Liver (tissue), 3 donors: ENCODE results near the gene CDC14A.
A peak's percentile ranks its signal among the peaks of the same experiment; 100 is the strongest.

Experiments
- FOXA1 ChIP-seq: IDR thresholded peaks from 2 replicates; pipeline ENCODE4 v1.6.1; 2016; ENCODE audit warnings: antibody characterized with exemption
- GABPA ChIP-seq, 2 donors: IDR thresholded peaks in 1 of 2; conservative IDR thresholded peaks in 1 of 2; 2 replicates each; pipeline ENCODE4 v1.6.1; 2016; ENCODE audit warnings: antibody characterized with exemption in 2 of 2, mild to moderate bottlenecking in 1 of 2, moderate library complexity in 1 of 2
- HNF4G ChIP-seq: IDR thresholded peaks from 2 replicates; pipeline ENCODE4 v1.6.1; 2016; ENCODE audit warnings: antibody characterized with exemption
- JUND ChIP-seq, 2 donors: IDR thresholded peaks; 2 replicates each; pipeline ENCODE4 v1.6.1; 2016; ENCODE audit warnings: antibody characterized with exemption in 2 of 2
- RAD21 ChIP-seq, 2 donors: IDR thresholded peaks; 2 replicates each; pipeline ENCODE4 v1.6.1; 2016; ENCODE audit warnings: antibody characterized with exemption in 2 of 2, mild to moderate bottlenecking in 2 of 2
- SP1 ChIP-seq: IDR thresholded peaks from 2 replicates; pipeline ENCODE4 v1.6.1; 2018; ENCODE audit warnings: antibody characterized with exemption, mild to moderate bottlenecking
- TAF1 ChIP-seq: conservative IDR thresholded peaks from 2 replicates; pipeline ENCODE4 v1.6.1; 2016; ENCODE audit warnings: antibody characterized with exemption, mild to moderate bottlenecking
- YY1 ChIP-seq: IDR thresholded peaks from 2 replicates; pipeline ENCODE4 v1.6.1; 2016; ENCODE audit warnings: antibody characterized with exemption, mild to moderate bottlenecking
- TF ChIP-seq, protein P1 (sequence below): IDR thresholded peaks from 2 replicates; pipeline ENCODE4 v1.6.1; 2016; ENCODE audit warnings: antibody characterized with exemption
- TF ChIP-seq, protein P2 (sequence below): IDR thresholded peaks from 2 replicates; pipeline ENCODE4 v1.6.1; 2016; ENCODE audit warnings: antibody characterized with exemption
- TF ChIP-seq, protein P3 (sequence below): fragments of 150-350 bp; IDR thresholded peaks from 2 replicates; pipeline ENCODE4 v1.5.1; 2017; ENCODE audit warnings: improper control_type of control experiment, low read depth, low read length; ENCODE audit not compliant: missing input control
- TF ChIP-seq, protein P4 (sequence below): IDR thresholded peaks from 2 replicates; pipeline ENCODE4 v1.6.1; 2016; ENCODE audit warnings: antibody characterized with exemption
- TF ChIP-seq, protein P5 (sequence below): IDR thresholded peaks from 2 replicates; pipeline ENCODE4 v1.6.1; 2016; ENCODE audit warnings: antibody characterized with exemption, mild to moderate bottlenecking
- donor health status: healthy.
- donor health status: healthy.

DNA sequence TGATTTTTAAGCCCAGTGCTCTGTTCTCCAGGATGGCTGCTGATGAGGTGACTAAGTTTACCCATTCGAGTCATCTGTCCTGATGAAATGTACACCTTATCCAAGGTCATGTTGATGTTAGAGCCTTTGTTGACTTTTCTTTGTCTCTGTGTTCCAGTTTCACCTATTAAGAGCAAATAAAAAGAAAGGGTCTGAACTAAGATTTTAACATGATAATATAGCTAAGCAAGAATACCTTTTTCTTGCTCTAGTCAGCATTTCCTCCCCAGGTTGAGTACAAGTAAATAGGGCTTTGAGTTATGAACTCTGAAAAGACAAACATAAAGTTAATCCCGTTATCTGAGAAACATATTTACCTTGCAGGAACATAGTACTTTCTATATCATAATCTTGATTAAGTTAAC is 133.6 kb downstream of the CDC14A start:
- peak; percentile 85 for TF ChIP-seq YY1
- TF ChIP-seq, protein P1, sequence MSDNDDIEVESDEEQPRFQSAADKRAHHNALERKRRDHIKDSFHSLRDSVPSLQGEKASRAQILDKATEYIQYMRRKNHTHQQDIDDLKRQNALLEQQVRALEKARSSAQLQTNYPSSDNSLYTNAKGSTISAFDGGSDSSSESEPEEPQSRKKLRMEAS, result peak; percentile 32
- peak; percentile 83 for TF ChIP-seq SP1
- TF ChIP-seq, protein P2, sequence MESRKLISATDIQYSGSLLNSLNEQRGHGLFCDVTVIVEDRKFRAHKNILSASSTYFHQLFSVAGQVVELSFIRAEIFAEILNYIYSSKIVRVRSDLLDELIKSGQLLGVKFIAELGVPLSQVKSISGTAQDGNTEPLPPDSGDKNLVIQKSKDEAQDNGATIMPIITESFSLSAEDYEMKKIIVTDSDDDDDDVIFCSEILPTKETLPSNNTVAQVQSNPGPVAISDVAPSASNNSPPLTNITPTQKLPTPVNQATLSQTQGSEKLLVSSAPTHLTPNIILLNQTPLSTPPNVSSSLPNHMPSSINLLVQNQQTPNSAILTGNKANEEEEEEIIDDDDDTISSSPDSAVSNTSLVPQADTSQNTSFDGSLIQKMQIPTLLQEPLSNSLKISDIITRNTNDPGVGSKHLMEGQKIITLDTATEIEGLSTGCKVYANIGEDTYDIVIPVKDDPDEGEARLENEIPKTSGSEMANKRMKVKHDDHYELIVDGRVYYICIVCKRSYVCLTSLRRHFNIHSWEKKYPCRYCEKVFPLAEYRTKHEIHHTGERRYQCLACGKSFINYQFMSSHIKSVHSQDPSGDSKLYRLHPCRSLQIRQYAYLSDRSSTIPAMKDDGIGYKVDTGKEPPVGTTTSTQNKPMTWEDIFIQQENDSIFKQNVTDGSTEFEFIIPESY, result peak; percentile 57
- TF ChIP-seq, protein P3, sequence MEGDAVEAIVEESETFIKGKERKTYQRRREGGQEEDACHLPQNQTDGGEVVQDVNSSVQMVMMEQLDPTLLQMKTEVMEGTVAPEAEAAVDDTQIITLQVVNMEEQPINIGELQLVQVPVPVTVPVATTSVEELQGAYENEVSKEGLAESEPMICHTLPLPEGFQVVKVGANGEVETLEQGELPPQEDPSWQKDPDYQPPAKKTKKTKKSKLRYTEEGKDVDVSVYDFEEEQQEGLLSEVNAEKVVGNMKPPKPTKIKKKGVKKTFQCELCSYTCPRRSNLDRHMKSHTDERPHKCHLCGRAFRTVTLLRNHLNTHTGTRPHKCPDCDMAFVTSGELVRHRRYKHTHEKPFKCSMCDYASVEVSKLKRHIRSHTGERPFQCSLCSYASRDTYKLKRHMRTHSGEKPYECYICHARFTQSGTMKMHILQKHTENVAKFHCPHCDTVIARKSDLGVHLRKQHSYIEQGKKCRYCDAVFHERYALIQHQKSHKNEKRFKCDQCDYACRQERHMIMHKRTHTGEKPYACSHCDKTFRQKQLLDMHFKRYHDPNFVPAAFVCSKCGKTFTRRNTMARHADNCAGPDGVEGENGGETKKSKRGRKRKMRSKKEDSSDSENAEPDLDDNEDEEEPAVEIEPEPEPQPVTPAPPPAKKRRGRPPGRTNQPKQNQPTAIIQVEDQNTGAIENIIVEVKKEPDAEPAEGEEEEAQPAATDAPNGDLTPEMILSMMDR, result no peak
- peak; percentile 84 to 99 for TF ChIP-seq JUND (IDR thresholded peaks at IDR 0.05)
- peak; percentile 20 to 26 for TF ChIP-seq RAD21 (IDR thresholded peaks at IDR 0.05)
- TF ChIP-seq, protein P4, sequence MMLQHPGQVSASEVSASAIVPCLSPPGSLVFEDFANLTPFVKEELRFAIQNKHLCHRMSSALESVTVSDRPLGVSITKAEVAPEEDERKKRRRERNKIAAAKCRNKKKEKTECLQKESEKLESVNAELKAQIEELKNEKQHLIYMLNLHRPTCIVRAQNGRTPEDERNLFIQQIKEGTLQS, result peak; percentile 91
- no peak for TF ChIP-seq GABPA (IDR thresholded peaks at IDR 0.05 in 1 of 2, conservative IDR thresholded peaks at IDR 0.05 in 1 of 2)
- TF ChIP-seq HNF4G, result no peak
- no peak for TF ChIP-seq TAF1
- TF ChIP-seq FOXA1, result peak; percentile 99
- TF ChIP-seq, protein P5, sequence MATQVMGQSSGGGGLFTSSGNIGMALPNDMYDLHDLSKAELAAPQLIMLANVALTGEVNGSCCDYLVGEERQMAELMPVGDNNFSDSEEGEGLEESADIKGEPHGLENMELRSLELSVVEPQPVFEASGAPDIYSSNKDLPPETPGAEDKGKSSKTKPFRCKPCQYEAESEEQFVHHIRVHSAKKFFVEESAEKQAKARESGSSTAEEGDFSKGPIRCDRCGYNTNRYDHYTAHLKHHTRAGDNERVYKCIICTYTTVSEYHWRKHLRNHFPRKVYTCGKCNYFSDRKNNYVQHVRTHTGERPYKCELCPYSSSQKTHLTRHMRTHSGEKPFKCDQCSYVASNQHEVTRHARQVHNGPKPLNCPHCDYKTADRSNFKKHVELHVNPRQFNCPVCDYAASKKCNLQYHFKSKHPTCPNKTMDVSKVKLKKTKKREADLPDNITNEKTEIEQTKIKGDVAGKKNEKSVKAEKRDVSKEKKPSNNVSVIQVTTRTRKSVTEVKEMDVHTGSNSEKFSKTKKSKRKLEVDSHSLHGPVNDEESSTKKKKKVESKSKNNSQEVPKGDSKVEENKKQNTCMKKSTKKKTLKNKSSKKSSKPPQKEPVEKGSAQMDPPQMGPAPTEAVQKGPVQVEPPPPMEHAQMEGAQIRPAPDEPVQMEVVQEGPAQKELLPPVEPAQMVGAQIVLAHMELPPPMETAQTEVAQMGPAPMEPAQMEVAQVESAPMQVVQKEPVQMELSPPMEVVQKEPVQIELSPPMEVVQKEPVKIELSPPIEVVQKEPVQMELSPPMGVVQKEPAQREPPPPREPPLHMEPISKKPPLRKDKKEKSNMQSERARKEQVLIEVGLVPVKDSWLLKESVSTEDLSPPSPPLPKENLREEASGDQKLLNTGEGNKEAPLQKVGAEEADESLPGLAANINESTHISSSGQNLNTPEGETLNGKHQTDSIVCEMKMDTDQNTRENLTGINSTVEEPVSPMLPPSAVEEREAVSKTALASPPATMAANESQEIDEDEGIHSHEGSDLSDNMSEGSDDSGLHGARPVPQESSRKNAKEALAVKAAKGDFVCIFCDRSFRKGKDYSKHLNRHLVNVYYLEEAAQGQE, result peak; percentile 57
